IPS-NIHi7 (cell line): ENCODE data around the gene DPH2.

Source experiments
- DNase-seq: peaks from one replicate; pipeline ENCODE4 v3.0.0; 2012; ENCODE audit warnings: mixed read lengths; ENCODE audit errors: extremely low spot score

Gene DPH2

GRCh38 chr1:43983253-43983899, 13.6 kb downstream of the DPH2 start:
- DNase-seq = no peak

GRCh38 chr1:43984855-43985254, 15.0 kb downstream of the DPH2 start:
- DNase-seq = no peak

GRCh38 chr1:43985984-43986595, 16.3 kb downstream of the DPH2 start:
- no peak for DNase-seq

GRCh38 chr1:43986712-43987111, 16.9 kb downstream of the DPH2 start:
- DNase-seq = no peak

GRCh38 chr1:43987159-43987902, 17.5 kb downstream of the DPH2 start:
- no peak for DNase-seq

GRCh38 chr1:43990271-43991199, 20.7 kb downstream of the DPH2 start:
- DNase-seq = peak; percentile 32

- DNase-seq = no peak
Observed at GRCh38 chr1:43991200-43991475, 21.3 kb downstream of the DPH2 start.

GRCh38 chr1:43991476-43992231, 21.8 kb downstream of the DPH2 start, which contains the start of gene CCDC24:
Gene CCDC24, plus strand, starts transcription at chr1:43991599. Its CDS starts 280 bp downstream, at chr1:43991879.
- DNase-seq = peak; percentile 87

GRCh38 chr1:43992232-43992995, 22.6 kb downstream of the DPH2 start:
- DNase-seq = no peak

GRCh38 chr1:43993206-43993914, 23.6 kb downstream of the DPH2 start:
- DNase-seq = no peak

- no peak for DNase-seq
Observed at GRCh38 chr1:43994071-43994470, 24.3 kb downstream of the DPH2 start.

GRCh38 chr1:43994794-43995790, 25.3 kb downstream of the DPH2 start:
- DNase-seq = peak; percentile 71

GRCh38 chr1:43995984-43996732, 26.3 kb downstream of the DPH2 start:
- no peak for DNase-seq

GRCh38 chr1:43996733-43997115, 26.9 kb downstream of the DPH2 start:
- DNase-seq = no peak

- DNase-seq = no peak
Observed at GRCh38 chr1:43997295-43997999, 27.6 kb downstream of the DPH2 start.

- DNase-seq = no peak
Observed at GRCh38 chr1:43998000-43998378, 28.2 kb downstream of the DPH2 start.

- DNase-seq = no peak
Observed at GRCh38 chr1:43999455-43999854, 29.6 kb downstream of the DPH2 start.
